Right ventricle myocardium inferior (tissue), 1 donor: Measurements from ENCODE around the gene SCARB2. TPM values are rescaled to one million over a fixed set of nuclear protein-coding genes. Genes with fewer than 3 reads are reported as not detected.
"Not testable (repeated sequence)": the region's sequence is repeated elsewhere in the genome, so short reads cannot be mapped to it uniquely, and the experiment has no call there.

Experiments
- ATAC-seq: fragments of 200-7000 bp; cut with Tn5 transposase; one replicate; pipeline ENCODE4 v1.9.1; 2020; ENCODE audit warnings: mild to moderate bottlenecking, moderate library complexity
- DNase-seq: peaks from one replicate; pipeline ENCODE4 v3.0.0; 2021; ENCODE audit errors: missing footprints
- intact Hi-C: fragments of 100-400 bp; cut with DNase I; formaldehyde crosslinking; loops from one replicate; pipeline ENCODE4 v1.11.0; 2022
- long read RNA-seq: library from polyadenylated mRNA; unstranded; transcript quantifications from one replicate; pipeline ENCODE4 v2.0.0, GENCODE V29; 2021
- total RNA-seq: library from RNA; stranded (reverse); fragmentation: NEBNext Ultra II Directional; extraction: Animal tissue kit (Norgen Biotek cat#: 25700); gene quantifications from one replicate; pipeline ENCODE4 v1.2.1, GENCODE V29; 2021
- donor health status: DM: no; HTN: yes; CAD: no; lungs with severe emphysema.

The SCARB2 gene, protein sequence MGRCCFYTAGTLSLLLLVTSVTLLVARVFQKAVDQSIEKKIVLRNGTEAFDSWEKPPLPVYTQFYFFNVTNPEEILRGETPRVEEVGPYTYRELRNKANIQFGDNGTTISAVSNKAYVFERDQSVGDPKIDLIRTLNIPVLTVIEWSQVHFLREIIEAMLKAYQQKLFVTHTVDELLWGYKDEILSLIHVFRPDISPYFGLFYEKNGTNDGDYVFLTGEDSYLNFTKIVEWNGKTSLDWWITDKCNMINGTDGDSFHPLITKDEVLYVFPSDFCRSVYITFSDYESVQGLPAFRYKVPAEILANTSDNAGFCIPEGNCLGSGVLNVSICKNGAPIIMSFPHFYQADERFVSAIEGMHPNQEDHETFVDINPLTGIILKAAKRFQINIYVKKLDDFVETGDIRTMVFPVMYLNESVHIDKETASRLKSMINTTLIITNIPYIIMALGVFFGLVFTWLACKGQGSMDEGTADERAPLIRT
- total RNA-seq: 102 TPM
- long read RNA-seq, full-length matches to known transcripts: 47 of 50 reads
- long read RNA-seq, partial matches to known transcripts: 0 of 50 reads
- long read RNA-seq, other reads (novel, unspliced or antisense): 3 of 50 reads

DNA sequence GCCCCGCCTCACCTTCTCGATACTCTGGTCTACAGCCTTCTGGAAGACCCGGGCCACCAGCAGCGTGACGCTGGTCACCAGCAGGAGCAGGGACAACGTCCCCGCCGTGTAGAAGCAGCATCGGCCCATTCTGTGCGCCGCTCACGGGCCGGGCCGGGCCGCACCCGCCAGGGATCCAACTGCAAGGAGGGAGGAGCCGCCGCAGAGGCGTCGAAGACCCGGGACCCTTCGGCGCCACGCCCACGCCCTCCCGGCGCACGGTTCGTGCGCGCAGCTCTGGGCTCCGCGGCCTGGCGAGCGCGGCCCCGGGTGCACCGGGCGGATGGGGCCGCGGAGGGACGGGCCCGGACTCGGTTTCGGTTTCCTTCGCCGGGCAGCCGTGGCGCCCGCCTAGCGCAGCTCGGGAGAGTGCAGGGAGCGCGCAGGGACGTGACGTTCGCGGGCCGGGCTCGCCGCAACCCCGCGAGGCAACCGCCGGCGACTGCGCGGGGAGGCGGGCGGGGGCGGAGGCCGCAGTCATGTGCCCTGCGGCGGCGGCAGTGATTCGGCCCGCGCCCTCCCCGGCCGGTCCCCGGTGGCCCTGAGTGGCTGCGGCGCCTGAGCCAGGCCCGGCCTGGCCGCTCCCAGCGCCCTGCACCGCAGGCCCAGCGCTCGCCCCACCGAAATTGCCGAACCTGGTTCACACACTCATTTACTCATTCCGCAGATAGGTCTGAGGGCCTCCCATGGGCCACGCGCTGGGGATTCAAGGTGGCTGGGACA lies at the start of gene SCARB2:
SCARB2 (minus strand) TSS at position 410 of the 762 bp plus-strand sequence; CDS start at position 129, 281 bp downstream.
- peak; percentile 95 for DNase-seq
- peak; percentile 97 for ATAC-seq
- intact Hi-C loops: loop anchor here (1.0 to 5.0 kb wide), 4 partner anchors 15 to 94 kb away; partner anchors contain the start of genes NUP54 and STBD1

DNA sequence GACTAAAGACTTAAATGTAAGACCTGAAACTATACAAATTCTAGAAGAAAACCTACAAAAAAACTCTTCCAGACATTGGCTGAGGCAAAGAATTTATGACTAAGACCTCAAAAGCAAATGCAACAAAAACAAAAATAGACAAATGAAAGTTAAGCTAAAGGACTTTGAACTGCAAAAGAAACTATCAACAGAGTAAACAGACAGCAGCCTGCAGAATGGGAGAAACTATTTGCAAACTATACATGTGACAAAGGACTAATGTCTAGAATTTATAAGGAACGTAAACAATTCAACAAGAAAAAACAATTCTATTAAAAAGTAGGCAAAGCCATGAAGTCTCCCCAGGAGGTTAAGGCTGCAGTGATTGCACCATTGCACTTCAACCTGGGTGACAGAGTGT lies 46.9 kb upstream of the SCARB2 start:
- ATAC-seq (no peak), DNase-seq (no peak)
- intact Hi-C loops: no loop called here

DNA sequence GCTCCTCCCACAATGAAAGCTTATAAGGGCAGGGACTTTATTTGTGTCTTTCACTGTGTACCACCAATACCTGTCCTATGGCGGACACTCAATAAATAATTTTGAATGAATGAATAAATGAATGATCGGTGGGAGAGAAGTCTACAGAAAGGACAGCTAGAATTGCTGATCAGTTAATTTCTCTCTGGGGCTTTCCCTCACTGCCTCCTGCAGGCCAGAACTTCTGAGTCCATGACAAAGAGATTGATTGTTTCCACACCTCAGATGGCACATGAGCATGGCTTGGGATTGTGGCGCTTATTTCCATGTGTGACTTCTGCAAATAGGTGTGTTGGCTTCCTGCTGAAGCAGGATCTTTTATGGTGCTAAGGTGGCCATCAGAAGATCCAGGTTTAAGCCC lies 44.2 kb upstream of the SCARB2 start:
- DNase-seq: no peak
- ATAC-seq: no peak
- intact Hi-C loops: loop anchor here (10.0 kb wide), 1 partner anchor 73 kb away; no protein-coding TSS in a partner anchor

DNA sequence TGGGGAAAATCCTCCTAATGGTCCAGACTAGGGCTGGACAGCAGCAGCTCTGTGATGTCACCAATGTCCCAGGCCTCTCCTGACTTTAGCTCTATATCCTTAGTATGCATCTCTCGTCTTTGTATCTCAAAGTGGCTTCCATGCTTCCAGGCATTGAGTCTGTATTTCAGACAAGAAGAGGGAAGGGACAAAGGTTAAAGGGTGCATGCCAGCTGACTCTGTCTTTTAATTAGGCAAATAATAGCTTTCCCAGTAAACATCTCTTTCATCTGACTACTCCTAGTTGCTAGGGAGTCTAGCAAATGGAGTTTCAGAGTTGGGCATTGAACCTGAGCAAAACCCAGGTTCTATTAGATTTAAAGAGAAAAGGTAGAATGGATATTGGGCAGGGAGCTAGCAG lies 43.3 kb upstream of the SCARB2 start:
- intact Hi-C loops: loop anchor here (10.0 kb wide), 1 partner anchor 72 kb away; no protein-coding TSS in a partner anchor
- ATAC-seq (no peak), DNase-seq (no peak)

DNA sequence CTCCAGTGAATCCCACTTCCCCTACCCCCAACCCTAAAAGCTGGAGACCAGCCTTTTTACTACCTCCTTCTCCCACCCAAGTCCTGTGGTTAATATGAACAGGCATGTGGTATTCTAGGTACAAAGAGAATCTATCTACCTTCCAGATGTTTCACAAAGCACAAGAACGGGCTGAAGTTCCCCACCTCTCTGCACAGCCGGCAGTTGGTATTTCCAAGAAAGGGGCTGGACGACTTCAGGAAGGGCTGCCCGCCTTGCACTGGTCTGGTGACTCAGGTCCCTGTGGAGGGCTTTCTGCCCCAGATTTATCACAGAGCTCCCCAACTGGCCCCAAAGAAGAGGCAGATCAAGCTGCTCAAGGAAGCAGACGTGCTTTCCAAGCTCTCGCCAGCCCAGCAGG lies 42.4 kb upstream of the SCARB2 start:
- ATAC-seq (no peak), DNase-seq (no peak)
- intact Hi-C loops: loop anchor here (10.0 kb wide), 1 partner anchor 71 kb away; no protein-coding TSS in a partner anchor

DNA sequence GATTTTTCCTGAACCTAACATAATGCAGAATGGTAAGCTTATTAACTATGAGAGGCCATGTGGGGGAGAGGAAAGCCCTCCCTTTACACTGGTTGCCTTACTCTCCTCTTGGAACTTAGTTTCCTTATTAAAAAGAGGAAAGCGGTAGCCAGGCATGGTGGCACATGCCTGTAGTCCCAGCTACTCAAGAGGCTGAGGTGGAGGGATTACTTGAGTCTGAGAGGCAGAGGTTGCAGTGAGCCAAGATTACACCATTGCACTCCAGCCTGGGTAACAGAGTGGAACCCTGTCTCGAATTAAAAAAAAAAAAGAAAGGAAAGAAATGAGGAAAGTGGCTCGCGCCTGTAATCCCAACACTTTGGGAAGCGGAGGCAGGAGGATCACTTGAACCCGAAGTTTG lies 39.9 kb upstream of the SCARB2 start:
- DNase-seq: no peak
- ATAC-seq: no peak
- intact Hi-C loops: loop anchor here (10.0 kb wide), 1 partner anchor 69 kb away; no protein-coding TSS in a partner anchor

DNA sequence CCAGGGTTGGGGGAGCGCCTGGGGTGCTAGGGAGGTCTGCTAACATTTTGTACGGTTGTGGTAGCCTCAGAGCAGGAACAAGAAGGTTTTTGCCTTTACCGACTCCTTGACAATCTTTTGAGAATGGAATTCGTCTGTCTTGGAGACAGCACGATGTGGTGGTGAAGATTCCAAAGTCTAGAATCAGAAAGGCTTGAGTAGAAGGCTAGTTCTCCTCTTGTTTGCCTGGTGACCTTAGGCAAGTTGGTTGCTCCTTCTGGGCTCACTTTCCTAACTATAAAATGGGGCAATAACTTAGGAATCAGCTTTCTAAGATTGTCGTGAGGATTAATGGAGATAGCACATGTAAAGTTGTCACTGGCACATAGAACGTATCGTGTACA lies 38.6 kb upstream of the SCARB2 start:
- ATAC-seq (no peak), DNase-seq (no peak)
- intact Hi-C loops: loop anchor here (10.0 kb wide), 1 partner anchor 67 kb away; no protein-coding TSS in a partner anchor

DNA sequence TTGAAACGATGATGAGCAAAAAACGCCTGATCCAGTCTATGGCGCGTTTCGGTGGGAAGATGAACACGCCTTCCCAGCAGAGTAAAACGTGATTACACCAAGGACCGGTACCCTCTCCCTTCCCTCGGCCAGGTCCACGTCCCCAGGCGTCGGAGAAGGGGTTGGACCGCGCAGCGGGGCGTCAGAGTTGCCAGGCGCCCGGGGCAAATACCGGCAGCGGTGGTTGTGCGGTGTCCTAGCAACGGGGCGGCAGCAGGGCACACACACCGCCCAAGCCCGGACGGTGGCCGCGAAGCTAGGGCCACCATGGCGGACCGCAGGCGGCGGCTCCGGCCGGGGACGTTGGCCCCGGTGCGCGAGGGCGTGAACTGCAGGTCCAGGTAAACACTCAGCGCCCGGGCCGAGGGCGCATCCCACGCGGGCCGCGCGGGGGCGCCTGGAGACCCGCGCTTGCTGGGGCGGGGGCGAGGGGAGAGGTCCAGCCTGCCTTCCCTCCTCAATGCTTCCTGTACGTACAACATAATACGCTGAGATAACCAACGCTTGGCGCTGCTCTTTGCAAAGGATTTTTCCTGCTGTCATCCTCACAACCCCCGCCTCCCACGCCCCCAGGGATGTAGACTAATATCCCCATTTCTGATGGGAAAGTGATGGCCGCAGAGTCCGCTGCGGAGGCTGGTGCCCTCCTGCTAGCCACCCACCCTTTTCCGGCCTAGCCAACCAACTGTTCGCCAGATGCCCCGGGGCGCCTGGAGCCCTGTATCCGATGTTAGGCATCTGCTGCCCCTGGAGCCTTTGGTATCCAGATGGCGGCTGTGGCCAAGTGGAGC lies 38.0 kb upstream of the SCARB2 start, which contains the start of gene FAM47E:
FAM47E (plus strand) TSS at position 281 of the 830 bp plus-strand sequence; CDS start at position 307, 26 bp downstream.
- ATAC-seq (peak; percentile 97), DNase-seq (peak; percentile 90)
- intact Hi-C loops: loop anchor here (2.0 to 10.0 kb wide), 2 partner anchors 55 to 67 kb away; partner anchors contain the start of gene STBD1

DNA sequence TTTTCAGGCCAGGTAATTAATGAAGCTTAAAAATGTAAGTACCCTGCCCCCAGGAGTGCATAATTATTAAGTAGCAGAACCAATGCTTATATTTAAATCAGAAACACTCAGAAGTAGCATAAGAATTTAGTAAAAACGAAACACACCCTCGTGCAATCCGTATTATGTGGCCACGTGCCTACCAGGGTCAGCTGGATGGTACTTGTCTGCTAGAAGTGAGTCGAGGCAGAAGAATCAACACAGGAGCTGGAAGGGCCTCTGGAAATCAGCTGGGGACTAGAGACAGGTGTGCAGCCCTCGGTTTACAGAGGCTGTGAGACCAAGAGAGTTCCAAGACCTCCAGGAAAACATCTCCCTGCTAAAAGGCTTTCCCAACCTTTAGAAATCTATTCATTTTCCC lies 37.3 kb upstream of the SCARB2 start:
- no peak for DNase-seq
- intact Hi-C loops: loop anchor here (2.0 to 10.0 kb wide), 2 partner anchors 56 to 66 kb away; partner anchors contain the start of gene STBD1
- no peak for ATAC-seq

DNA sequence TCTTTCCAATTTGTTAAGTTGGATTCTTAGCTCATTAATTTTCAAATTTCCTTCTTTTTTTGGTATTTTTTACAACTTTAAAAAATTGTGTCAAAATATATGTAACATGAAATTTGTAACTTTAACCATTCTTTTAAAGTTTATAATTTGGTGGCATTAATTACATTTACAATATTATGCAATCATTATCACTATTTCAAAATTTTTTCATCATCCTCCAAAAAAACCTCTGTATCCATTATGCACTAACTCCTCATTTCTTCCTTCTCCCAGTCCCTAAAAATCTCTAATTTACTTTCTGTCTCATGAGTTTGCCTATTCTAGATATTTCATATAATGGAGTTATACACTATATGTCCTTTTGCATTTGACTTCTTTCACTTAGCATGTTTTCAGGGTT lies 33.2 kb upstream of the SCARB2 start:
- intact Hi-C loops: no loop called here
- ATAC-seq (no peak), DNase-seq (no peak)

DNA sequence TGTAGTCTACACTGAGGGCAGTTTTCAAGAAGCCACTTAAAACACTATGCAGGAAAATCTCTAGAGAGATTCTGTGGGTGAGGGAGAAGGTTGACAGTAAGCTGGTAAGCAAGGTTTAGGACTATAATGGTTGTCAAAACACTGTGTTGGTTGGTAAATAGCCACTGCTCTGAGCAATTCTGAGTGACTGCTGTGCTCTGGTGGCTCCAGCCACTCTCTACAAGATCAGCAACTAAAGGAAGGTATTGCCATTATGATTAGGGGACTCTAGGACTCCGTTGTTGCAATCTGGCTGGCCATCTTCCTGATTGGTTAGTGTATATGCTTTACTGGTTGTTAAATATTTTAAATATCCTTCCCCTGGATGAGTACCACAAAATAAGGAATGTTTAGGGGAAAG lies 32.4 kb upstream of the SCARB2 start:
- intact Hi-C loops: no loop called here
- ATAC-seq (no peak), DNase-seq (no peak)

DNA sequence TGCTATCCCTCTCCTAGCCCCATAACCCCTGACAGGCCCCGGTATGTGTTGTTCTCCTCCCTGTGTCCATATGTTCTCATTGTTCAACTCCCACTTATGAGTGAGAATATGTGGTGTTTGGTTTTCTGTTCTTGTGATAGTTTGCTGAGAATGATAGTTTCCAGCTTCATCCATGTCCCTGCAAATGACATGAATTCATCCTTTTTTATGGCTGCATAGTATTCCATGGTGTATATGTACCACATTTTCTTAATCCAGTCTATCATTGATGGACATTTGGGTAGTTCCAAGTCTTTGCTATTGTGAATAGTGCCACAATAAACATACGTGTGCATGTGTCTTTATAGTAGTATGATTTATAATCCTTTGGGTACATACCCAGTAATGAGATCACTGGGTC lies 30.3 kb upstream of the SCARB2 start:
- intact Hi-C loops, ATAC-seq, DNase-seq: not testable (repeated sequence)

DNA sequence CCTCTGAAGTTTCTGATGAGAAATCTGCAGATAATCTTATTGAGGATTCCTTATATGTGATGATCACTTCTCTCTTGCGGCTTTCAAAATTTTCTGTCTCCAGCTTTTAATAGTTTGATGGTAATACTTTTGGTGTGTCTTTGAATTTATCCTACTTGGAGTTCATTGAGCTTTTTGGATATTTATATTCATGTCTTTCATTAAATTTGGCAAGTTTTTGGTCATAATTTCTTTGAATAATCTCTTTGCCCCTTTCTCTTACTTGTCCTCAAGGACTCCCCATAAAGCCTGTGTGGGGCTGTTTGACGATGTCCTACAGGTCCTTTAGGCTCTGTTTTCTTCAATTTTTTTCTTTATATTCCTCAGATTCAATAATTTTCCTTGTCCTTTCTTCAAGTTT lies 26.6 kb upstream of the SCARB2 start:
- intact Hi-C loops: no loop called here
- no peak for ATAC-seq
- no peak for DNase-seq

DNA sequence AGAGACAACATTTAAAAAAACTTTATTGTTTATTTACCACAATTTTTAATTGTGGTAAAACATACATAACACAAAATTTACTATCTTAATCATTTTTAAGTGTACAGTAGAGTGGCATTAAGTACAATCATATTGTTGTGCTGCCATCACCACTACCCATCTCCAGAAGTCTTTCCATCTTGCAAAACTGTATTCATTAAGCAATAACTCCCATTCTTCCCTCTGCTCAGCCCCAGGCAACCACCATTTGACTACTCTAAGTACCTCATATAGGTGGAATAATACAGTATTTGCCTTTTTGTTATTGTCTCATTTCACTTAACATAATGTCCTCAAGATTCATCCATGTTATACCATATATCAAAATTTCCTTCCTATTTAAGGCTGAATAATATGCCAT lies 25.1 kb upstream of the SCARB2 start:
- intact Hi-C loops: no loop called here
- ATAC-seq: no peak

DNA sequence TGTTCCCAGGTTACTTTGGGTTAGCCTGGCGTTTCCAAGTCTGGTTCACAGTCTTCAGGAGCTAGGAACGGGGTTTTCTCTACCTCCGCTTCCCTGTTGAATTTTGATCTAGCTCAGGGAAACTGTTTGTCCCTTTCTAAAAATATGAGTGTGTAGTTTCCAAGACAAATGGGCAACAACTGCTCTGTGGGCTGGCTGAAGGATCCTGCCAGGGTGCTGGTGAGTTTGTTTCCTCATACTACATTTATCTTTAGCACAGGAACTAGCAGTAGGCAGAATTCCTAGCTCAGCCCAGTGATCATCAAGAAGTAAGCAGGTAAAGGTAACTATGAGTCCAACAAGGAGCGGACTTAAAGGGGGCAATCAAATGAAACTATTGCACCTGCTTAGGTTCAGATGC lies 24.6 kb upstream of the SCARB2 start:
- ATAC-seq (peak; percentile 71), DNase-seq (no peak)
- intact Hi-C loops: no loop called here

More for the DNA sequence above, 25.1 kb upstream of the SCARB2 start:
- DNase-seq: no peak

DNA sequence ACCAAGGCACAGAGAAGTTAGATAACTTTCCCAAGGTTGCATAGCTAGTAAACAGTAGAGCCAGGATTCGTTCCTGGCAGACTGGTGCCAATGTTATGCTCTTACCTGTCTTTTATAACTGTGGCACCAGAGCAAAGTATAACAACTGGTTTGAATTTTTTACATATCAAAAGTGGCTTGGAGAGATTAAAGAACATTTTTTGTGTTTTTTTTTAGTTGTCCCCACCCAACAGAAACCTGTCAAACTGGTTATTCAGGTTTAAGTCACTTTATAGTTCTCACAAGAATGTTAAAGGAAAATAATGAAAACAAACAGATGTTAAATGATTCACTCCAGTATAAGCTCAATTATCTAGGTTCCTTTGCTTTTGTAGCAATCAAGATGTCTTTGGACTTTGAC lies 22.3 kb upstream of the SCARB2 start:
- DNase-seq (no peak), ATAC-seq (no peak)
- intact Hi-C loops: no loop called here

DNA sequence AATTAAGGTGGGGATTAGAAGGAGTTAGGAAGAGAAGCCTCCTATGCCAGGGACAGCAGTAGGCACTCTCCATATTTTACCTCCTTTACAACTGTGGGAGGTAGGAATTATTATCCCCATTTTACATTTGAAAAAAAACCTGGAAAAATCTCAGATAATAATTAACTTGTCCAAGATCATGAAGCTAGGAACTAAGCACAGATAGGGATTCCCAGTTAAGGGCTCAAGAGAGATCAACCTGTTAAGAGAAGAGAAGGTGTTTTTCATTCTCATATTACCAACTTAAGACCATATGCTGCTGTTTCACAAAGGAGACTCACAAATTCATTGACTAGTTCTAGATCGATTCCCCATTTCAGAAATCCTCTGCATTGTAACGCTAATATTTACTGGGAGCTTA lies 21.8 kb upstream of the SCARB2 start:
- no peak for DNase-seq
- ATAC-seq: no peak
- intact Hi-C loops: no loop called here

DNA sequence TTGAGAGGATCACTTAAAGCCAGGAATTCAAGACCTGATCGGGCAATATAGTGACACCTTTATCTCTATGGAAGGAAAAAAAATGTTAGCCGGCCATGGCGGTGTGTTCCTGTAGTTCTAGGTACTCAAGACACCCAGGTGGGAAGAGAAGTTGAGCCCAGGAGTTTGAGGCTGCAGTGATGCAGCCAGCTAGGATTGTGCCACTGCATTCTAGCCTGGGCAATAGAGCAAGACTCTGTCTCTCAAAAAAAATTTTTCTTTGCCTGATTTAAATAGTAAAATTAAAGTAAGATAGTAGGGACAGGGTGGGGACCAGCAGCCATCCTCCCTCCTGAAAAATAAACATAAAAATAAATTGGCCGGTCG lies 21.0 kb upstream of the SCARB2 start:
- ATAC-seq: no peak
- no peak for DNase-seq
- intact Hi-C loops: no loop called here
